HTERT RPE-1 (cell line): ENCODE data around the gene PPP1R26.

ENCODE experiments used
- in situ Hi-C: fragments of 300-500 bp; cut with MboI; formaldehyde crosslinking; loops from 4 replicates; pipeline ENCODE4 v1.14.3; 2020; ENCODE audit warnings: low sequenced_read_pairs

The PPP1R26 gene

DNA sequence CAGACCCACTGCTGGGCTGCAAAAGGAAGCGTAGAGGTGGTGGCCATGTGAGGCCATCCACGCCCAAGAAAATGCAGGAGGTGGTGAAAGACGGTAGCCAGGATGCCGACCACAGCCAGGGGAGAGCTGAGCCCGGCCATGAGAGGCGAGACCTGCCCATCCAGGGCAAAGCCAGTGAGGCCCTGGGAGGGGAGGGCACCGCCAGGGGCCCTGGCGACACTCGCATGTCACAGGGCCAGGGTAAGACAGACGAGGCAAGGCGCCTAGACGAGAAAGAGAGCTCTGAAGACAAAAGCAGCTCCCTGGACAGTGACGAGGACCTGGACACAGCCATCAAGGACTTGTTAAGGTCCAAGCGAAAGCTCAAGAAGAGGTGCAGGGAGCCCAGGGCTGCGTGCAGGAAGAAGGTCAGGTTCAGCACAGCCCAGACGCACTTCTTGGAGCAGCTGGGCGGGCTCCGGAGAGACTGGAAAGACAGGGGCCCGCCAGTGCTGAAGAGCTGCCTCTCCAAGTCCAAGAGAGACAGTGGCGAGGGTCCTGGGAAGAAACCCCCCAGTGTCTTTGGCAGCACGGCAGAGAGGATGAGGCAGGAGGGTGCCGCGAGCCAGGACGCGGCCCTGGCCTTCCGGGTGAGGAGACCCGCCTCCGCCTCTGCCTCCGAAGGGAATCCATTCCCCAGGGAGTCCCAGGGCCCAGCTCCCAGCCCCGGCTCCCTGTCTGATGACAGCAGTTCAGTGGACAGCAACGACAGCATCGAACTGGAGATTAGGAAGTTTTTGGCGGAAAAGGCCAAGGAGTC lies 6.9 kb downstream of the PPP1R26 start:
- in situ Hi-C loops, result no loop called here

DNA sequence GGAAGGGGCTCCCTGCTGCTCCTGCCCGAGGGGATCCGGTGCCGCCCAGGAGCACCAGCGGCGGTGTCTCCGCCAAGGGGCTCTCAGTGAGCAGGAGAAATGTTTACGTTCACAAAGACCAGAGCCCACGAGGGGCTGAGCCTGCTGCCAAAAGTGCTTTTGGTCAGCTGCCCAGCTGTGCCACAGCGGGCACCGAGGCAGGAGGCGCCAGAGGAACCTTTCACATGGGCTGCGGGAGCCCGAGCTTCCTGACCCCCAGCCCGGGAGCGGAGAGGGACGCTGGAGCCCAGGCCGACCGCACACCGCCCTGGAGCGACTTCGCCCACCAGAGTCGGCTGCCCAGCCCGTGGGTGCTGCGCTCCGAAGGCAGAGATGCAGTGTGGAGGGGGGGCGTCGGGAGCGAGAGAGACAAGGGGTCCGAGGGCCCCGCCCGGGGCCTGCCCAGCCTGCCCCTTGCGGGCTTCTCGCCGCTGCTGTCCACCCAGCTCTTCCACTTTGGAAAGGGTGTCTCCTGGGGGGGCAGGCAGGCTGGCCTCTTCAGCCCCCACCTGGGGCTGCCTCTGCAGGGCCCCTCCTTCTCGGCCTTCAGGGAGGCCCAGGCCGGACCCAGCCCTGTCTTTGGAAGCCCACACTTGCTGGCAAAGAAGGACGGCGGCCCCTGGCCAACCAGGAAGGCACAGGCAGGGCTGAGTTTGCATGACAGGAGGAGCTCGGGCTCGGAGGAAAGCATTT lies 7.9 kb downstream of the PPP1R26 start:
- in situ Hi-C loops, result no loop called here

DNA sequence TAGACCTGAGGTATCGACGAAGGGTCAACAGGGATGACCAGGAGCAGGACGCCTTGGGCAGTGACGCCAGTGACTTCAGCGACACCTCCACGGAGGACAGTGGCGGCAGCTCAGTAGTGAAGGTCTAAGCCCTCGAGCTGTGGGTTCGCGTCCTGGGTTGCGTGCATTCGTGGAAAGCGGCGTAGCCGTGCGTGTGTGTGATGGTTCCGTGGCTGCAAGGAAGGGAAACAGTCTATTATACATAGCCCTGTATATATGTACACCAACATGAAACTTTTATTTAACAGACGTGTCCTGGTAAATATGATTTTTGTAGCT lies 8.4 kb downstream of the PPP1R26 start:
- in situ Hi-C loops, result no loop called here

DNA sequence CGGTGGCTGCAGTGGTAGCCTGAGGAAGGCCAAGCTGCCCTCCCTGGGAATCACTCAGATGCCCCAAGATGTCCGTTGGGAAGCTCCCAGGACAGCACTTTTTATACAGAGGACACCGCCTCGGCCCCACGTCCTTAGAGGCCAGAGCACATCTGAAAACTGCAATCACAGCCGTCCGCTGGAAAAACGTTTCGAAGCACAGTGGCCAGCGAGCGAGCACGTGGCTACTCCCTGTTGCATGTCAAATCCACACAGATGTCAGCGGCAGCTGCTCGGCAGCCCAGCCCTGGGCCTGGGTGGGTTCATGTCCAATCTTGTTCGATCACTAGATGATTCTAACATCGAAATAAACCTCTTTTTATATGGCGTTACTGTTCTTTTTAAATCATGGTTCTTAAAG lies 8.9 kb downstream of the PPP1R26 start:
- in situ Hi-C loops, result no loop called here

DNA sequence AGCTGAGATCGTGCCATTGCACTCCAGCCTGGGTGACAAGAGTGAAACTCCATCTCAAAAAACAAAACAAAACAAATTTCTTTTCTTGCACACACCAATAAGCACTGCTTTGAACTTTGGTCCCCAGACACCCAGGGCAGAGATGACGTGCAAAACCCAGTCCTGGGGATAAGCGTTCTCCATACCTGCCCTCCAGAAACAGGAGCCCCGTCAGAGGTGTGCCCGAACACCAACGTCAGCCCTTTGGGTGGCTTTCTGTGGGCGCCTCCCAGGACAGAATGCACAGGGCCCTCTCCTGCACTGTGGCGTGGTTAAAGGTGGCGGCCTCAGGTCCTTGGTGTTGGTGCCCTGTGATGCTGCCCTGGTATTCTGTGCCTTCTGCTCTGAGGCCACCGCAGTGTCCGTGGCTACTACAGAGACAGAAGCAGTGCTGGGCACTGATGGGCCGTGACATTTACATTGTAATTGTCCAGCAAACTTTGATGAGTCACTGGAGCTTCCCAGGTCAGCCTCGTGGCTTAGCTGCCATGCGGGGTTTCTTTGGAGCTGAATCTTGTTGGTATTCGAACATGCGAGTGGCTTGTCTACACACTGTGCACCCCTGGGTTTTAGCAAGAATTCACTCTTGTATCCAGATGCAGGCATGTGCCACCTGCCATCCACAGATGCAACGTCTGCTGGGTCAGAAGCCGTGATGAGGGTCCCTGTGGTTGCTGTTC lies 9.8 kb downstream of the PPP1R26 start:
- in situ Hi-C loops, result no loop called here

DNA sequence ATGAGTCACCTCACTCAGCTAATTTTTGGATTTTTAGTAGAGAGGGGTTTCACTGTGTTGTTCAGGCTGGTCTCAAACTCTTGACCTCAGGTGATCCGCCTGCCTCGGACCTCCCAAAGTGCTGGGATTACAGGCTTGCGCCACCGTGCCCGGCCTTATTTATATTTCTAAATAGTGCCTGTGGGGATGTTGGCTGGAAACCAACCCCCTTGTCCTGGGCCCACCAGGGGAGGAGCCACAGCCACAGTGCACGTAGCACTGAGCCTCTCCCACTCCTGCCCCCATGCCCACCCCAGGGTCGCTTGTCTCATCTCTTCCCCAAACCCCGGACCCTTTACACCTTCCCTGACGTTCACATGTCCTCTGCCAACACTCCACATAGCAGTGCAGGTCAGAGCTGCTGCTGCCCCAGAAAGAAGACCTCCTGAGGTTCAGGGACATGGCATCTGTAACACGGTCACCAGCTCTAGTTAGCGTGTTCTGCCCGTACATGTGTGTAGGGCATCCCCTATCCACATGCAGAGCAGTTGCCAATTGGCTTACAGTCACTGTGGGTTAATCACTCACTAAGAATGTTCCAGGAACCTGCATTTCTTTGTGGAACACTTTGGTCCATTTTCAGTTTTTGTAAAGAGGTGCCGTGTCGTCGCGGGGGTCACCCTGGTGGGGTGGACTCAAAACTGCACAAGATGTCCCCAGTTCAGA lies 10.7 kb downstream of the PPP1R26 start:
- in situ Hi-C loops, result no loop called here

DNA sequence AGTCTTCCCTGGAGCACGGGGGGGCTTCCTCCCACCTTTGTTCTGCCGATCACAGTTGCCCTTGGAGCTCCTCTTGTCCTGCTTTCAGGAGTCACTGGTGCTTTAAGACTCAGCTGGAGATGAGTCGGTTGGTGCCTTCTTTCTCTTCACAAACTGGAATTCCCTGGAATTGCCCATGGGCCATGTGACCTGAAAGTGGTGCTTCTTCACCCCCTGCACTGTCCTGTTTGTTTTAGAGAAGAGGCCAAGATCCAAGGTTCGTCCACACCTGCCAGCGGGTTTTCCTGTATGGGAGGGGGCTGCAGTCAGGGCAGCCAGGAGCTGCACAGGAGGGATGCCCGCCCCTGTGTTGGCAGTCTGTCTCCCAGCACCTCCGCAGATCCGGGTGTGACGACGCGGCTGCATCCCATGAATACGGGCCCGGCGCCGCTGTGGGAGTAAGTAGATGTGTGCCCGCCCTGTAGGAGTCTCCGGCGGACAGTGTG lies 11.4 kb downstream of the PPP1R26 start:
- in situ Hi-C loops, result no loop called here

DNA sequence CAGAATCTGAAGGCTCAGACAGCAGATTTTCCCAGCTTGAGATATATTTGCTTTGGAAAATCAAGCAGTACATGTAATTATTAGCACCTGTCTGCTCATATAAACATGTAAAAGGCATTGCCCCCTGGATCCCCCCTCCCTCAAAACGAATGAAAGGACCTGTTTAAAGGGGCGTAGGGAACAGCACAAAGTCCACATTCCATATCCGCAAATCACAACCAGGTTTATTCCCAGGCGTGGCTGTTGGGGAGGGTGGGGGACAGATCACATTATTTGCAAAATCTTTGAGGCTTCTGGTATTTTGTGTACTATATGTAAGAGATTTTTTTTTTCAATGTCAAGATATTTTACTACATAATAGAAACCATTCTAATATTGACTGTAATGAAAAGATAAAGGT lies 12.2 kb downstream of the PPP1R26 start:
- in situ Hi-C loops, result no loop called here

DNA sequence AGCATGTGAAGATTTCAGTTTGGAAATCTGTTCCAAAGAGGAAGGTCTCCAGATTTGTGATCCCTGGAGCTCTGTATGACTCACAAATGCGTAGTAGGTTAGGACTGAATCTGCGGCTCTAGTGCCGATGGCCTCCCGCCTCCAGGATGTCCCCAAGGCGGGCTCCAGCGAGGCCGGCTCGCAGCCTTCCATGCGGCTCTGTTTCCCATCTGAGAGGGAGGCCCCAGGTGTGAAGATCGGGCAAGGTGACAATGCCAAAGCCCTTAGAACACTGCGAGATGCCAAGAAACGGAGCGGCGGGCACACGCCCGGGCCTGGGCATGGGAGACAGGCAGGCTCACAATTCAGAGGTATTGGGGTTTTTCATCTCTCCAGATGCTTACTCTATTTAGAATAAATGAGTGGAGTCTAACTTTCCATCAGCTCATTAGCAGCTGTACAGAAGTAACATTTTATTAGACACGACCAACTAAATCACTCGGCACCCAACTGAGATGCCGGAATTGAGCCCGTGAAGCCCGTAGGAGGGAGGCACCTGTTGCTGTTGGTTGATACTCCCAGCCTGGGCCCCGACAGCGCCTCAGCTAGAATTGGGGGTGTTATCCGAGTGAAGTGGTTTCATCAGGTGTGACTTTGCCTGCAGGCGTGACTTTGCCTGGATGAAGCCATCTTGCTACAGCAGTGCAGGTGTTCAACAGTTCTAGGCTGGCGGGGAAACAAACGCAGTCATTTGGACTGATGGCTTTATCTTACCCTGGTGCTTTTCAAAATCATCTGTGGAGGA lies 13.5 kb downstream of the PPP1R26 start:
- in situ Hi-C loops, result no loop called here

DNA sequence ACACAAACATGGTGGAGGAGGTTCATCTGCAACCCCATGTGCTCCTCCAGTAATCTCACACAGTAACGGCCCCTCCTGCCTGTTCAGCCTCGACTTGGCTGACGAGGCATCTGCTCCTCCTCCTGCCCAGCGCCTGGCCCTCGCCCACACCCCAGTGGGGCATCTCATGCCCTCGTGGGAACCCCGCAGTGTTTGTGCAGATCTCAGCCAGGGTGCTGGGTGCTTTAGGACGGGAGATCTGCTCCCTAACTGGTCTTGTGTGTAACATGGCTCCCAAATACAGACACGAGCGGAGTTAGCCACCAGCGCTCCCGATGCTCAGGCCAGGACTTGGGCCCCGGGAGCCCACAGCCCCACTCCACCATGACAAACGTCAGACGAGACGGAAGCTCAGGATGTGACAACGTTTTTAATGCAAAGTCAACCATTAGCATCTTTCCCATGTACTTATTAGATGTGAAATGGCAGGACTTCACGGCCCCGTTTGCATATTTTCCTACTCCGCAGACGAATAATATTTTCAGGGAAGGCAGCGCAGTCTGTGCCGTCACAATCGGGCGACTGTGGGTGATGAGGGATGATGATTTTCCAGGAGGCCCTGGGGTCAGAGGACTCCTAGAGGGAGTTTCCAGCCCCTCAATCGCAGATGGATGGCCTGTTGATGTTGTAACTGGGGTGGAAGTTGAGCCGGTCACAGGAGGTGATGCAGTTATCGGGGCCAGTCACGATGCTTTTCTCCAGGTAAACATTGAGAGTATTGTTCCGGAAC lies 15.4 kb downstream of the PPP1R26 start:
- in situ Hi-C loops, result no loop called here

DNA sequence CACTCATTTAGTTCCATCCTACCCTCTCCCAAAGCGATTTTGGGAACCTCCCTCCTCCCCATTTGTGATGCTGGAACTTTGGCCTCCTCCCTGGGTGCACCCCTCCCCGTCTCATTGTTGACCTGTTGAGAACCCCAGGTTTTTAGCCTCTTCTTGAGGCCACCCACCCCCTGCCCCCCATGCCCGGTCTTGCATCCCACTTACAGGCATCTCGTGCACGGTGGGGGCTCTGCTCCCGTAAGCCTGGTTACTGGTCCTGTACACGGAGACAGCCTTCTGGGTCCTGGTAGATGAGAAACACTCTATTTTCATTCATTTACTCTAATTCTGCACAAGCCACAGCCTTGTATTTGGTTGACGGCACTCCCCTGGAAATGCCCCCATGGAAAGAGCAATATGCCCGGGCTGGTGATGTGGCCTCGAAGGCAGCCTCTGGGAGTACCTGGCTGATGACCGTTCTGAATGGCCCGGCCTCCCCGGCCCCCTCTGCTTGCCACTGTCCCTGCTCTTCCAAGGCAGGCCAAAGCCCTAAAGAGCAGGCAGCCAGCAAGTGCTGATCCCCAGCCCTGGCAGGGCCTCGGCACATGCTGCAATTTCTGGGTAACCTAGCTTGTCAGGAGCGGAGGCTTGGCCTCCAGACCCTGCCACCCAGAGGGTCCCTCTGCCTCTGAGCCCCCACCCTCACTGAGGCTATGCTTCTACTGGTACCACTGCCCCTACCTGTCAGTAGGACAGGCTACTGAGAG lies 19.0 kb downstream of the PPP1R26 start:
- in situ Hi-C loops, result no loop called here

DNA sequence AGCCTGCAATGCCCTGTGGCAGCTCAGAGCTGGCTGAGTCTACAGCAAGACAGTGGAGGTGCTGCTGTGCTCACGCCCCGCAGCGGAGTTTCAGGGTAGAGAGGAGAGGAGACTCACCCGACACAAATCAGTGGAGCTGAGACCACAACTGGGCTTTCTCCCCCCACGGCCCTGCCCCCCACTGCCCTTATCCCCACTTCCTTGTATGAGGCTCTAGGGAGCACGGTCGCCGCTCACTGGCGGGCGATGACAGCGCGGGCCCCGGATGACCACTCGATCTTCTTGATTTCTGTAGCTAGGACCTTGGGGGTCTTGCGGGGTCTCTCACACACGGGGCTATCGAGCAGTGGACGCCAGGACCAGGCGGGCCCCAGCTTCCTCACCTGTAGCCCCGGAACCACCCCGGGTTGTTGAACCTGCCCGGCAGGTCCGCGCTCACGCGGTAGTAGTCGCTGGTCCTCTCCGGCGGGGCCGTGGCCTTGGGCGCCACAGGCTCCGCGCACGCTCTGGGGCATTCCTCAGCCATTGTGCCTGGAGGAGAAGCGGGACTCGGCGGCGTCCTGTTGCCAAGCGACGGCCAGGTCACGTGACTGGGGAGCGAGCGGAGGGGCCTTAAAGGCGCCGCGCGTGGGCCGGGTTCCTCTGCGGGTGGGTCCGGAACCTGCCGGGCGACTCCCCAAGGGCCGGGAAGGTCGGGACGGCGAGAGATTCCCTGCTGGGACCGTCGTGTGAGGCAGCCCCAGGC lies 19.9 kb downstream of the PPP1R26 start:
- in situ Hi-C loops, result no loop called here

DNA sequence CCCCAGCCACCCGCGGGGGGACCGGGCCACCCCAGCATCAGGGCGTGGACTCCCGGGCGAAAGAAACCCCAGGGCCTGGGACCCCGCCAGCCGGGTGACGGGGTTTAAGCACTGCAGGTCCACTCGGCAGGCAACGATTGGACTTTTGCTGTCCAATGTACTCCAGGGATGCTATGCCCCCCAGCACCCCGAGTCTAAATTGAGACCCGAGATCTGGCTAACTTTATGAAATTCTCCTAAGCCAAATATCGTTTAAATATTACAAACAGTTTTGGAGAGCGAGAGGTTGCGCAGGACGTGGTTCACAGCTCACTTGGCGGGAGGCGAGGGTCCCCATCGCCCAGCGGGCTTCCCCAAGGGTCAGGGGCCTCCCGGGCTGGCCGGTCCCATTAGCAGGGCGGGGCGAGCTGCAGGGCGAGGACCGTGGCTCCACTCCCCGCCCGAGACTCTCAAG lies 20.5 kb downstream of the PPP1R26 start:
- in situ Hi-C loops, result no loop called here

DNA sequence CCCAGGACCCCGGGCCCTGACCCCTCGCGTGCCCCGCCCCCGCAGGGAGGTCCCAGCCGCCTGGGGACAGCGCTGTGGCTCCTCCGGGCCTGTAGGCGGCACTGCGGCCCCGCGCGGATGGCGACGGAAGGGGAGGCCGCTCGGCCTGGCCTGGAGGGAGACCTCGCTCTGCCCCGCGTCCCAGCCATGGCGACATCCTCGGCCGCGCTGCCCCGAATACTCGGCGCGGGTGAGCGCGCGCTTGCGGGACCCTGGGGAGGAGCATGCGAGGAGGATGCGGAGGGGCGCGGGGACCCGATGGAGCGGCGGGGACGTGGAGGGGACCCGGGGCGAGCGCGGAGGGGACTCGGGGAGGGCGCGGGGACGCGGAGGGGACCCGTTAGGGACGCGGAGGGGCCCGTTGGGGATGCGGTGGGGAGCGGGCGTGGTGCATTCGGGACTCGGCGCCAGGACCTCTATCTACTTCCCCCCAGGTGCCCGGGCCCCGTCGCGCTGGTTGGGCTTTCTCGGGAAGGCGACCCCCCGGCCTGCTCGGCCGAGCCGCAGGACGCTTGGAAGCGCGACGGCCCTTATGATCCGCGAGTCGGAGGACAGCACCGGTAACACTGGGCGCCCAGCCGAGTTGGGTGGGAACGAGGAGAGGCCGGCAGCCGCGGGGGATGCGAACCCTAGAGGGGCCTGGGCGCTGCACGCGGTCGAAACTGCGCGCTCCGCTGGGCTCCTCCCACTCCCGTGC lies 21.1 kb downstream of the PPP1R26 start, which contains the start of gene MRPS2:
Gene MRPS2 (plus strand): TSS at position 158 of the 736 bp plus-strand sequence. CDS start 29 bp downstream, at position 187.
- in situ Hi-C loops, result no loop called here

DNA sequence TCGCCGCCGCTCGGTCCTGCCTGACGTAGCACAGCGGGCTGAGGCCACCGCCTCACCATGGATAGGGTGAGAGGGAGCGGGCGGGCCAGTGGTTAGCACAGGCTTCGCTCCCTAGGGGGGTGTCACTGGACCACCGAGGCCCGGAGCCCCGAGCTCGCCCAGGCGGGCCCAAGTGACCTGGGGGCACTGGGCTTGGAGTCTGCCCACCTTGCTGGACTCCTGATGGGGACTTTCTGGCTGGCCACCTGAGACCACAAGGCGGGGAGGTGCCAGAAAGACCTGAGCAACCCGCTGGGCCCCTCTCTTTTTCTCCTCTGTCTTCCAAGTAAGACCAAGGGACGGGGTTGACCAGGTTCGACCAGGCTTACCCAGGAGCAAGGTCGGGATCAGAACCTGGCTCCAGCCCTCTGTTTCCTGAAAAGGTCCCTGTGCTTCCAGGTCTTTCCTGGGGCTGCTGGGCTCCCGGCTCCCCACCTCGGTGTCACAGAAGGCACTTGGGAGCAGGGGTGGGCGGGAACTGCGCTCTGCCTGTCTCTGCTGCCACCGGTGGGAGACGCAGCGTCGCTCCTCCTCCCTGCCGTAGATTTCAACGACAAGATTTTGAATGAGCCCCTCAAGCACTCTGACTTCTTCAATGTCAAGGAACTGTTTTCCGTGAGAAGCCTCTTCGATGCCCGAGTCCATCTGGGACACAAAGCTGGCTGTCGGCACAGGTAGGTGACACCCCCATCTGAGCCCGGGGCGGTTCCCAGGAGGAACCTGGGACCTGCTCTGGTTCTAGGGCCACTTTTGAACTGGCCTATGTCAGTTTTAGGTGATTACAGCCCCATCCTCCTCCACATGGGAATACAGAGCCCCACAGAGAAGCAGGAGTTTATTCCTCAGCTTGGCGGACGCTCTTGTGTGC lies 21.9 kb downstream of the PPP1R26 start:
- in situ Hi-C loops, result no loop called here

DNA sequence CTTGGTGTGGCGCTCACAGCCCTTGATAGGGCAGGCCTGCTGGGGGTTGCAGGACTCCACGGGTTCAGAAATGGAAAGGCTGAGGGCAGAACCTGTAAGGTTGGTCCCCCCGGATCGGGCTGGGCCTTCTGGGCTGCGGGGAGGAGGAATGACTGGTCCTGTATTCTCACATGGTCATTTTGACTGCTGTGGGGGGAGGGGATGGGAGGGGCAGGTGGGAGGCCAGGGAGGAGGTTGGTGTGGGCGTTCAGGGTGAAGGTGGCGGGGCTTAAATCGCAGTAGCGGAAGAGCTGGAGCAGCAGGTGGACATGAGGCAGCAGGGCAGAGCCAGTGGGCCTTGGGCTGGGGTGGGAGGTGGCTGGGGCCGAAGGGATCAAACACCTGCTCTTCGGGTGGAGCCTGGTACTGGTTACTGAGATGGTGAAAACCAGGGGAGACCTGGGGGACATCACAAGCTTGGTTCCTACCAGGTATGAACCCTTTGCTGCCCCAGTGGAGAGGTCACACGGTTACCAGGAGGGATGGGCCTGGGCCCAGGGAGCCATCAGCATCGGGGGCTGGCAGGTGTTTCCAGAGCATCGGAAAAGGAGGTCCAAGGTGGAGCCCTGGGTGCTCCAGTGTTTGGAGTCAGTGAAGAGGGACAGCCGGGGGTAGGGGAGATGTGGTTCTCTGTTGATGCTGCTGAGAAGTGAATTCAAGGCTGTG lies 22.7 kb downstream of the PPP1R26 start:
- in situ Hi-C loops, result no loop called here
